HTERT RPE-1 (cell line): ENCODE data around the gene ABTB1.

Experiments
- in situ Hi-C: fragments of 300-500 bp; cut with MboI; formaldehyde crosslinking; loops from 4 replicates; pipeline ENCODE4 v1.14.3; 2020; ENCODE audit warnings: low sequenced_read_pairs

The ABTB1 gene

DNA sequence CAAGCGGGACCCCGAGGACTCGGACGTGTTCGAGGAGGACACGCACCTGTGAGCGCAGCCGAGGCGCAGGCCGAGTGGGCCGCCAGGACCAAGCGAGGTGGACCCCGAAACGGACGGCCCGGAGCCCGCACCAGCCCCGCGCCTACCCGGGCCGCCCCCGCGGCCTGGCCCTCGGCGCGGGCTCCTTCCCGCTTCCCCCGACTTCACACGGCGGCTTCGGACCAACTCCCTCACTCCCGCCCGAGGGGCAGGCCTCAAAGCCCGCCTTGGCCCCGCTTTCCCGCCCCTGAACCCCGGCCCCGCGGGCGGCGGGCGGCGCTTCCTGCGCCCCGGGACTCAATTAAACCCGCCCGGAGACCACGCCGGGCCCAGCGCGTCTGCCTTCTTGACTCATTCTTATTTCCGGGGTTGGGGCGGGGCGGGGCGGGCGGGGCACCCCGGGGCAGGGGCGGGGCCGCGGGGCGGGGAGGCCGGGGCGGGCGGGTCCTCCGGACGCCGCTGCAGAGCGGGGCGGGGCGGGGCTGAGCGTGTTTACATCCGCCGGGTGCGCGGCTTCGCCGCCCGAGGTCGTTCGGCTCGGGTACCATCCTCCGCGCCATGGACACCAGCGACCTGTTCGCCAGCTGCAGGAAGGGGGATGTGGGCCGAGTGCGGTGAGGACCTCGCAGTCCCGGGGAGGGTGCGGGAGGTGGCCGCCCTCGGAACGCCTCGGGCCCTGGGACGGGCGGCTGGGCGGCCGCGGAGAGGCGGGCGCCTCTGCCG lies at the start of gene ABTB1:
ABTB1 (plus strand) TSS at position 524 of the 762 bp plus-strand sequence; CDS start at position 598, 74 bp downstream.
- in situ Hi-C loops = no loop called here

DNA sequence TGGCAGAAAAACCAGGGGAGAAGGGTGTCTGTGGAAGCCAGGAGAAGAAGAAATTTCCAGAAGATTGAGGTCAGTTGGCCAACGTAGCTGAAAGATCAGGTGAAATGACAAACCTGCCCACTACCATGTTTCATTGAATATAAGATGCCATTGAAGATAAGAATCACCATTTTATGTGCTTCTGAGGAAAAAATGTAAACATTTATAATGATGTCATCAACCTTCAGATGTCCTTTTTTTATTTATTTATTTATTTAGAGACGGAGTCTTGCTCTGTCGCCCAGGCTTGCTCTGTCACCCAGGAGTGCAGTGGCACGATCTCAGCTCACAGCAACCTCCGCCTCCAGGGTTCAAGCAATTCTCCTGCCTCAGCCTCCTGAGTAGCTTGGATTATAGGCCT lies 48.7 kb upstream of the ABTB1 start:
- in situ Hi-C loops = no loop called here

DNA sequence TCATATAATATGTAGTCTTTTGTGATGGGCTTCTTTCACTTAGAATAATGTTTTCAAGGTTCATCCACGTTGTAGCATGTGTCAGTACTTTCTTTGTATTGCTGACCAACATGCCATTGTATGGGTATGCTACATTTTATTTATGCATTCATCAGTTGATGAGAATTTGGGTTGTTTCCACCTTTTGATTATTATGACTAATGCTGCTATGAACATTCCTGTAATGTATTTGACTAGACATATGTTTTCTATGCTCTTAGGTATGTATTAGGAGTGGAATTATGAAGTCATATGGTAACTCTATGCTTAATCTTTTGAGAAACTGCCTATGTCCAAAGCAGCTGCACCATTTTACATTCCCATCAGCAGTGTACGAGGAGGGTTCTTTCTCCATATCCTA lies 46.9 kb upstream of the ABTB1 start:
- in situ Hi-C loops = no loop called here

DNA sequence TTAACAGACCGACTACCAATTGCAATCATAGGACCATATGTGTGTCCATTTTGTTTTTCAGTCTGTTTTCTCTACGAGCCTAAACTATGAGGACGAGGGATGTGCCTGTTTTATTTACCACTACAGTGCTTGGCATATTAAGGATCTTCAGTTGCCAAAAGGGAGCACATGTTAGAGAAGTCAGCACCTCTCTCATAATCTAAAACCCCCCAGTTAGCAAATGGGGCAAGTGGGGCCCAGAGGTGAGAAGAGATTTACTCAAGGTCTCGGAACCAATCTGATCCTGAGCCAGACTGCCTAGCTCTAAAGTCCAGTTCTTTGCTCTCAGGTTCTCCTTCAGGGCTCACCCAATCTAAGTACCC lies 44.3 kb upstream of the ABTB1 start:
- in situ Hi-C loops = no loop called here

DNA sequence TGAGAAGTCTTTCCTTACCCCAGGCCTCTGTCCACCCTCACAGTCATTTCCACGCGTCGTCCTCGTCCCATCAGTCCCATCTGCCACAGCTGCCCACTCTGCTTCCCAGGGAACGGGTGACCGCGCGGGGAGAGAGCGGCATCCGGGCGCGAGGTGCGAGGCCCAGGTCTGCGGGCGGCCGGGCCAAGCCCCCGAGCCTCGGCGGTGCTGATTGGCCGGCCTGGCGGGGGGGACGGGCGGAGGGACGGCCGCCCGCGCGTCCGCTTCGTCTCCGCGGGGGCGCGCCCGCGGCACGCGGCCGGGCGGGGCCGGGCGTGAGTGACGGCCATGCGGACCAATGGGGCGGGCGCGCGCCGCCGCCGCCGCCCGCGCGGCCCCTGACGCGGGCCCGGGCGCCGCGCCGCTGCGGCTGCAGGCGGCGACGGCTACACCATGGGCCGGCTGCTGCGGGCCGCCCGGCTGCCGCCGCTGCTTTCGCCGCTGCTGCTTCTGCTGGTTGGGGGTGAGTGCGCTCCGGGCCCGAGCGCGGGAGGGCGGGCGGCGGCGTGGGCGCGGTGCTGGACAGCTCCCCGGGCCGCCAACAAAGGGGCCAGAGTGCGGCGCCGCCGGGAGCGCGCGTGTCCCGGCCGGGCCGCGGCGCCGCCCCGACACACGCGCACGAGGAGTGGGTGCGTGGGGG lies 43.8 kb upstream of the ABTB1 start, which contains the start of gene PODXL2:
PODXL2 (plus strand) TSS at position 398 of the 679 bp plus-strand sequence; CDS start at position 433, 35 bp downstream.
- in situ Hi-C loops = no loop called here

DNA sequence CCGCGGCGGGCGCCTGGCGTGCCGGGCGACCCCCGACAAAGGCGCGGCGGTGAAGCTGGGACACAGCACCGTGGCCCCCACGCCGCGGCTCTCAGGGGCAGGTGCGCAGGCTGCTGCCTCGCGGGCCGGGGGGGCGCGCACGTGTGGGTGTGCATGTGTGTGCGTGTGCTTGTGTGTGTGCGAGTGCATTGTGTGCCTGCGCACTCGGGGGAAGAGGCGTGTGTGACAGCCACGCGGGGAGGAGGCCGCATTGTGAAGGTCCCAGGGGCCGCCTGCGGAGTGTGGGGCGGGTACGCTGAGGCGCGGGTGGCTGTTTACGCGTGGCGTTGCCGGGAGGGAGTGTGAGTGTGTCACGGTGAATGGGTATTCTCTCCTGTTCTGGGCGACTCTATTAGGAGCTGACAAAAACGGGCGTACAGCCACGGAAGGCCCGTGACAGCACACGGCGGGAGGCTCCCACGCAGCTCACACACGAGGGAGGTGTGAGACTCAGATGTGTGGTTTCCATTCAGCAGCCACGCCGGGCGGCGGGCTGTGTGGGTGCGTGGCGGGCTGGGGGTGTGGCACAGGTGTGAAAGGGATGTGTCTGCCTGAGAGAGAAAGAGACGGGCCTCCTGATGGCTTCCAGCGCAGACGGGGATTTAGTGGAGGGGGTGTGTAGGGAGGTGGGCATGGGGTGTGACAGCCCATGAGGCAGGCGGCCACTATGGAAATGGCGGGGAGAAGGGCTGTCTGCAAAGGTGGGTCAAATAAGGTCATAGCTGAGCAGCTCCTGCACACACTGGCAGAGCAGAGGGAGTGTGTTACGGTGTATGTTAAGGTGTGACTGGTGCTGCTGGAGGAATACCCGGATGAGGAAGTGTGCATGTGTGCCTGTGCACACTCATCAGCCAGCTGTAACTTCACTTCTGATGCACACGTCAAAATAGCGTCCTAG lies 43.0 kb upstream of the ABTB1 start:
- in situ Hi-C loops = no loop called here

DNA sequence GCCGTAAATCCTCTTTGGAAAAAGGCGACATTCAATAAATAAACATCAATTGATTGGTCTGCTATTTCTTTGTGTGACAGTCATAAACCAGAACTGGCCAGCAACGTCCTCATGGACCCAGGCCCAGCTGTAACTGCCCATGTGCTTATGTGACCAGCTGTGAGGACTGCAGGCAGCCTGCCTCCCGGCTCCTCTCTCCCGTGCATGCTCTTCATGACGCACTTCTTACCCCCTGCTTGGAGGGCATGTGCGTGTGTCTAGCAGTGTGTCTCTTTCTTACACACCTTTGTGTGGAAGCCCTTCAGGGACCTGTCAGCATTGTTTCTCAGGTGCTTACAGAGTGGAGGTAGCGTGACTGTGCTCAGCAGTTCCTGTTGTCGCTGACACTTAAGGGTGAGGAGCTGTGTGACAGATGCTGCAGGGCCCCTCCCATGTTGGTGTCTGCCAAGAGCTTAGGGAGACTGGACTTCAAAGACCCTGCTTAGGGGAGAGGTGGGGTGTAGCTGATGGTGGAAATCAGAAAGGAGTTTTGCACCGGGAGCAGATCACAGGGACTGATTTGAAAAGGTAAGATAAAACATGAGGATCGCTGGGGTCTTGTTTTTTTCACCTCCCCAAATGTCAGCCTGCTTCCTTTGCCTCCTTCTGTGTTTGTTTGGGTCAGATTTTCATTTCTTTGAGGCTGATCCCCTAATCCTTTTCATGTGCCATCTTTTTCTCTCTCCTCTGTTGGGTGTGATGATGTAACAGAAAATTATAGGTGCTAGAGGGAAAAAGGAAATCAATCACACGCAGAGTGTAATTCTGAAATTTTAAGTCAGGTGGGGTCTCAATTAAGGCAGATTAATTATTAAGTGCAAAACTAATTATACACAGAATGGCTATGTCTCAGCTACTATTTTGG lies 41.7 kb upstream of the ABTB1 start:
- in situ Hi-C loops = no loop called here

DNA sequence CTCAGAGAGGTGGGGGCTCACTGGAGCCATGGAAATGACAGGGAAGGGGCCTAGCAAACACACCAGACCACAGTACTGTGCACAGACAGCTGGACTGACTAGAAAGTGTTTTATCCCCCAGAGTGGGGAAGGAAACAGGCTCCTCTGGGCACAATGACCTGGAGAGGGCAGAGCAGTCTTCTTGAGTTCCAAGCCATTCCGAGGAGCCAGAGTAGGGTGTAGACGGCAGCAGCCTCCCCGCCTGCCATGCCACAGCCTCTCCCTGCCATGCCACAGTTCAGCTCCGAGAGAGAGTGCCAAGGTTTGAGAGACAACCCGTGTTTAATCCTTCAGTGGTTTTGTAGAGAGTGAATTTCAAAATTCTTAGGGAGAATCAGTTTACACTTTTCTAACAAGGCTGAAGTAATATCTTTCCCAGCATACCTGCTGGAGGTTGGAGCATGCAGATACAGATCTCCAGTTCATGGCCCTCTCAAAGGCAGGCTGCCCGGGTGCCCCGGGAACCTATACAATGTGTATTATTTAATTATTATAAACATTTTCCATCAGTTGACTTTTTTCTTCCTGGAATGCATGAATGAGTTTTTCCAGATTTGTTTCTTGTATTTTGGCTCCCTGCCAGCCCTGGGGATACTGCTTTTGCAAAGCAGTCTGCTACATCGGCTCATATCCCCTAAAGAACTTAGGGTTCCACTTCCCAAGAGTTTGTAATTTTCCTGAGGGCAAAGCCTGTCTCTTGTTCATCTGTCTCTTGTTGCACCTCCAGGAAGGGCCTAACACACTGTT lies 40.5 kb upstream of the ABTB1 start:
- in situ Hi-C loops = no loop called here

DNA sequence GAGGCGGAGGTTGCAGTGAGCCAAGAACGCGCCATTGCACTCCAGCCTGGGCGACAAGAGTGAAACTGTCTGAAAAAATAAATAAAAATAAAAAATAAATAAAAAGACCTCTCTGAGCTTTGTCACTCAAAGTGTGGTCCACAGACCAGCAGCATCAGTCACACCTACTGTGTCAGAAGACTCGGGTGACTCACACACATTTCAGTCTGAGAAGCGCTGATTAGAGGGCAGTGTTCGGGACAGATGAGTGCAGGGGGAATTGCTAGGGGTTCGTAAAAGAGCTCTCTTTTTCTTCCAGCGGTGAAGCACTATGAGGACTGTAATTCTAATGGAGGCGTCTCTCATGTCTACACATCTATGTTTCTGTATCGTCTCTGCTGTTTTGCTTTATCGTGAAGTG lies 38.1 kb upstream of the ABTB1 start:
- in situ Hi-C loops = no loop called here

DNA sequence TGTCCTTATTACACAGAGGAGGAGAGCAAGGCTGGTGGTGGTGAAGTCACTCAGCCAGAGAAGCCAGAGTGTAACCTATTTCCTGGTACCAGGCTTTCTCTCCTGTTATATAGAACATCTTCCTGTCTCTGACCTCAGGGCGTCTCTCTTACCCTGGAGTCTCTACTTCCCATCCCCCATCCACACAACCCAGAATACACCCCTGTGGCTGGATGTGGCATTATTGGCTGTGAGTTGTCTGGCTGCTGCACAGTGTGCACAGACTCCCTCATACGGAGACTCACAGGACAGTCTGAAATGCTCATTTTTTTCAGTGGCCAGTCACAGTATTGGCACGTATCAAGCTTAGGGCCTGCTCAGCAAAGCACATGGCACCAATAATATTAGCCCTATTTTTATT lies 35.2 kb upstream of the ABTB1 start:
- in situ Hi-C loops = no loop called here

DNA sequence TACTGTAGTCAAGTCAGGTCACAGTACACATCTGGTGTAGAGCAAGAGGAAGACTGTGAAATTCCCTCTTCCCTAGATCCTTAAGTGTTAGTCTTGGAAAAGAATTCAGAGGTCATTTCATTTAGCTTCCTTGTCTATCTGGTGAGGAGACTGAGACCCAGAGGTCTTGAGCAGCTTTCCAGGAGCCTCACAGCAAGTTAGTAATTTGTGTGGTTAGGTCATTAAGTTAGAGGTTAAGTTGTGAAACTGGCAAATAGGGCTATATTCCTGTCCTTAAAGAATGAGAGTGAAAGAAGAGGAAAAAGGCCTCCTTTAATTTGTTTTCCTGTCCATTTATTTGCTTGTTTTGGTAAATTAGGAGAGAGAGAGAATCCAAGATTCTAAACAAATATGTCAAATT lies 34.8 kb upstream of the ABTB1 start:
- in situ Hi-C loops = no loop called here

DNA sequence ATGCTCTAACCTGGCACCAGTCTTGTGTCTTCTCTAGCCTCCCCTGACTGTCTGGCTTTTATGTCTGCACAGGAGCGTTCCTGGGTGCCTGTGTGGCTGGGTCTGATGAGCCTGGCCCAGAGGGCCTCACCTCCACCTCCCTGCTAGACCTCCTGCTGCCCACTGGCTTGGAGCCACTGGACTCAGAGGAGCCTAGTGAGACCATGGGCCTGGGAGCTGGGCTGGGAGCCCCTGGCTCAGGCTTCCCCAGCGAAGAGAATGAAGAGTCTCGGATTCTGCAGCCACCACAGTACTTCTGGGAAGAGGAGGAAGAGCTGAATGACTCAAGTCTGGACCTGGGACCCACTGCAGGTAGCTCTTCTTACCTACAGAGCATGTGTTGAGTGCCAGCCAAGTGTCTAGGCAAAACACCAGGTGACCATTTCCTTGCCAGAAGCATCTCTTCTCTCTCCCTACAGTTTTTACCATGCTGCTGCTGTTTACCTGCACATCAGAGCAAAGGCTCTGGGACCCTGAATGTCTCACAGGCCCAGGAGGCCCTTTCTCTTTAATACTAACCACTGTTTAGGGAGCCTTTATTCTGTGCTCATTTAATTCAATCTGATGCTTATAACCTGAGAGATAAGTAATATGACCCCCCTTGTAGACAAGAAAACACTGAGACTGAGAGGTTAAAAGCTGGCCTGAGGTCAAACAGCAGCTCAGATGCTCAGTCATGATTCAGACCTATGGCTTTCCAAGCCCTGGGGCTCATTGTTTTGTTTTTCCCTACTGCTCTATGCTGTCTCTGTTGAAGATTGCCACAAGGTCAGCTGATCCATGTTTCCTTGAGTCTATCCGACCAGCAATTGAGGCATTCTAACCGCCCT lies 33.3 kb upstream of the ABTB1 start:
- in situ Hi-C loops = no loop called here

DNA sequence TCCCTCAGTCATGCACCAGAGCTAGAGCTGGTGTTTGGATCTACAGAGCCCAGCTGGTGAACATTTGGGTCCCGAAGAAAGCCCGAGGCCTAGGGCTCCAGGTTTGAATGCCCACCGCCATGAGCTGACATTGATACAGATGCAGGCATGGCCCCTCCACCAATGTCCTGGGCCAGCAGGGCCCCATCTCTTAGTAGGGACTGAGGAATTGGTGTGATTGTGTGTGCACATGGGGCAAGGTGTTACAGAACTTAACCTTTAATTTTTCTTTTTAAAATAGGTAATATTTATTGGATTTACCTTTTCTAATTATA lies 32.8 kb upstream of the ABTB1 start:
- in situ Hi-C loops = no loop called here

DNA sequence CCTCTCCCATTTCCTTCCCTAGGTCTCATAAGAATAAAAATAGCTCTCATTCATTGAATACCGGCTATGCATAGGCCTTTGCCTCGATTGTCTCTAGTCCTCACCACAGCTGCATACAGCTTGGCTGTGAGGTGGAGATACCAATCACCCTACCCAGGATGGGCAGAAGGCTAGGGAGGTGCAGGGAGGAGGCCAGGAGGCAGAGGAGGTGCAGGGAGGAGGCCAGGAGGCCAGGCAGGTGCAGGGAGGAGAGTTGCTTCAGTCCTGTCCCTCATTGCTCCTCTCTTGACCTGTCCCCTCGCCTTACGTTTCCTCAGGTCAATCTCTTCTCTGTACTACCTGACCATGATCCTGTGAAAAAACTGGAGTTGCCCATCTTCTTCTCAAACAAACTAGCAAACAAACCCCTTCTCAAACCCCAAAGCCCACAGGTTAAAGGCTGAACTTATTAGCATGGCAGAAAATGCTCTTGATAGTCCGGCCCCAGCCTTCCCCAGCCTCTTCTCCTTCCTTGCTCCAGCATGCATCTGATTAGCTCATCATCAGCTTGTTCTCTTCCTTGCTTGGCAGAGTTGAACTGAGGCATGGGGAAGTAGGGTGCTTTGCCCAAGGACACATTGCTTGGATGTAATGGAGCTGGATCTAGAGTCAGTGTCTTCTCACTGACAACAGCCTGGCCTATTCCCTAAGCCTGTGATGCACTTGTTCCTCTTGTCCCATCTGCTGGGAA lies 27.9 kb upstream of the ABTB1 start:
- in situ Hi-C loops = no loop called here

DNA sequence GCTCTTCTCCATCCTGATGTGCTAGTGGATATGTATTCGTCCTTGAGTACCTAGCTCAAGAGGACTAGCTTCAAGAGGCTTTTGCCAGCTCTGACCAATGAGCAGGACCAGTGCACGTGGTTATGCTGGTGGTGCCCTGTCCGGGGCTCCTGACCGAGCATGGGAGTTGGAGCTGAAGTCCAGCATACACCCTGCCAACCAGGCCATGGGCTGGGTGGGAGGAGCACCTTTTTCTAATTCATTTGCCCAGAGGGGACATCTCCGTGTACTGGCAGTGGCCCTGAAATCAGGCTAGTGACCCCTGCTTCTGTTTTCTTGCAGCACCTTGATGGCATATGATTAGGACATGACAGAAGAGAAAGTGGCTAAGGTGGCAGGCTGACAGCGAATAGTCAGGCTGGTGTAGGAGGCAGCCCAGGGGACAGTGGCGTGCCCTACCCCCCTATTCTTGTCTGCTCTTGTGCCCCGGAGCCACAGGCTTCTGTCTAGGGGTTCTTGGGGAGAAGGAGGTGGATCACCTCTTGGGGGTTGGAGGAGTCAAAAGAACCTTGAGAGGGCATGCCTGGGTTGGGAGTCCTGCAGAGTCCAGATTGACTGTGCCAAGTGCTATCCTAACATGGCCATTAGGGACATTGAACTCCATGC lies 27.3 kb upstream of the ABTB1 start:
- in situ Hi-C loops = no loop called here

DNA sequence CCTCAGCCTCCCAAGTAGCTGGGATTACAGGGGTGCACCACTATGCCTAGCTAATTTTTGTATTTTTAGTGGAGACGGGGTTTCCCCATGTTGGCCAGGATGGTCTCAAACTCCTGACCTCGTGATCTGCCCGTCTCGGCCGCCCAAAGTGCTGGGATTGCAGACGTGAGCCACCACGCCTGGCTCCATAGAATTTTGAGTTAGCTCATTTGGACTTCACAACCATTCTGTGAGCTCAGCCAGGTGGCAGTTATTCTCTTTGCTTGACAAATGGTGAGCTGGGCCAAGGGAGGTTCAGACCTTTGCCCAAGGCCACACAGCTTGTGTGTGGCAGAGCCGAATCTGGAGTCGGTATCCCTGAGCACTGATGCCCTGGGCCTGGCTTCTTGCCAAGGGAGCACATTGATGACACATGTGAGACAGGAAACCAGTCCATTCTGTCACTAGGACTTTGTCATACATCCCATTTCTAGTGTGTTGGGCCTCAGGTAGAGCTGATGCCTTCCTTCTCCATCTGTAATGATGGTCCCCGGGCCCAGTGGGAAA lies 26.2 kb upstream of the ABTB1 start:
- in situ Hi-C loops = no loop called here

DNA sequence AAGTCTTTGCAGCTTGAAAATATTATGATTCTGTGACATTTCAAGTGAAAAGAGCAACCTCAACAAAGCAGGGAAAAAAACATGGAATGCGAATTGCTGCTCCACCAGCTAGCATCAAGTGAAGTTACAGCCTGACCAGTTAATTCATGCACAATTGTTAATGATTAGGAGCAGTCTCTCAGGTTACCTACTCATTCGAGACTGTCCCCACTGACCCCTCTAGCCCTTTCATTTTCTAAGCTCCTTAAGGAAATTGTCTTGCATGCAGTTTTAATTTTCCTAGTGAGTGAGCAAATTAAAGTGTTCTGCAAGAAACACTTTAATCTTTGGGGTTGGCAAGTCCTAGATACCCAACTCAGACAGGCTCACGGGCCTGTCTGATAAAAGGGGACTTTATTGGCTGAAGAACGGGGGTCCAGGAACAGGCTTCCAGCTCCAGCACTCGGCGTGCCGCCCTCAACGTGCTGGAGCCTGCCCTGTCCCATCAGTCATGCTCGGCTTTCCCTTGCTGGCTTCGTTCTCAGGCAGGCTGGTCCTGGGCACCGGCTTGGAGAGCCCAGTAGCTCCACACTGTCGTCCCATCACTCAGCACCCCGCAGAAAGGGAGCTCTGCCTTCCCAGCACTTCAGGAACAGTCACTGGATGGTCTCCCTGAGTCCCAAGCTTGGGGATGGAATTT lies 25.4 kb upstream of the ABTB1 start:
- in situ Hi-C loops = no loop called here
